Testis (tissue), 2 donors: ENCODE data around the gene ICAM5.

Experiments used
- CTCF ChIP-seq, 3 experiments: fragments of 450-650 bp in 2 of 3; fragments of 200-600 bp in 1 of 3; sonication (generic) in 1 of 3; IDR thresholded peaks; one replicate each; pipeline ENCODE4 v1.5.1; 2016 to 2019; ENCODE audit warnings: antibody characterized with exemption in 3 of 3, mild to moderate bottlenecking in 2 of 3, moderate library complexity in 1 of 3
- POLR2A ChIP-seq: fragments of 450-650 bp; IDR thresholded peaks from one replicate; pipeline ENCODE4 v1.6.1; 2017; ENCODE audit warnings: antibody characterized with exemption, mild to moderate bottlenecking, moderate library complexity

GRCh38 chr19:10295305-10295846, 5.6 kb downstream of the ICAM5 start:
- TF ChIP-seq POLR2A (no peak), CTCF (IDR thresholded peaks at IDR 0.05) (no peak)
